ENCODE results near the gene CCDC69.

Gene CCDC69

GRCh38 chr5:151258816-151259215 lies 34.9 kb upstream of the CCDC69 start:
- H2BK5ac ChIP-seq (ENCODE audit: low read length) = no peak overlapping the region
- H3K4me1 ChIP-seq (ENCODE audit: control insufficient read depth in 2 of 2, insufficient read depth in 1 of 2, low read depth in 1 of 2, low read length in 2 of 2) = no peaks in the 10 kb centered on the region
- no peak overlapping the region for H3K4me2 ChIP-seq (ENCODE audit: insufficient read depth, low read length, poor library complexity, severe bottlenecking)
- no peaks in the 10 kb centered on the region for H3K27me3 ChIP-seq (ENCODE audit: control insufficient read depth in 3 of 3, insufficient read depth in 3 of 3, low read depth in 1 of 3, low read length in 3 of 3)
- H3K18ac ChIP-seq (ENCODE audit: low read length) = no peak overlapping the region
- H3K79me1 ChIP-seq (ENCODE audit: low read depth, low read length) = peaks cover 2% of the 10 kb centered on the region
- H4K91ac ChIP-seq (ENCODE audit: low read depth, low read length, poor library complexity) = no peak overlapping the region
- H3K9me3 ChIP-seq (replicated peaks in 1 of 2; ENCODE audit: control insufficient read depth in 2 of 2, insufficient read depth in 1 of 2, low read depth in 1 of 2, low read length in 2 of 2) = no peaks in the 10 kb centered on the region
- H3K9ac ChIP-seq (ENCODE audit: low read depth, low read length, poor library complexity) = peak overlapping the region; percentile 4
- no peak overlapping the region for H3K4me3 ChIP-seq (ENCODE audit: low read length in 2 of 2)
- H3K4ac ChIP-seq (ENCODE audit: low read length) = no peak overlapping the region
- H3K36me3 ChIP-seq (replicated peaks in 1 of 2; ENCODE audit: control insufficient read depth in 2 of 2, insufficient read depth in 2 of 2, low read length in 2 of 2) = peaks cover 0 to 3% of the 10 kb centered on the region in 2 donors
- no CpG with 5 or more reads among the region's 1 CpG for WGBS, 2 donors (ENCODE audit: extremely low coverage in 2 of 2, insufficient read length in 2 of 2, insufficient replicate concordance in 1 of 2)
- H2BK120ac ChIP-seq (ENCODE audit: low read depth, low read length) = no peak overlapping the region
- no peak overlapping the region for H2BK15ac ChIP-seq (ENCODE audit: low read length)
- H2AK5ac ChIP-seq (ENCODE audit: low read depth, low read length) = no peak overlapping the region
- no peak overlapping the region for H4K8ac ChIP-seq (ENCODE audit: low read depth, low read length)
- H3K23ac ChIP-seq (ENCODE audit: low read depth, low read length, poor library complexity) = no peak overlapping the region
- DNase-seq (ENCODE audit: low spot score) = no peak
- H2BK12ac ChIP-seq (ENCODE audit: low read length) = no peak overlapping the region
- no peak overlapping the region for H2AFZ ChIP-seq (ENCODE audit: low read length)
- H3K27ac ChIP-seq (replicated peaks; ENCODE audit: low read length) = no peak overlapping the region
- H3K14ac ChIP-seq (ENCODE audit: low read length) = no peak overlapping the region

- H3K4me2 ChIP-seq (ENCODE audit: insufficient read depth, low read length, poor library complexity, severe bottlenecking) = no peak overlapping the region
- no CpG with 5 or more reads among the region's 7 CpGs for WGBS, 2 donors (ENCODE audit: extremely low coverage in 2 of 2, insufficient read length in 2 of 2, insufficient replicate concordance in 1 of 2)
- peaks cover 0 to 4% of the 10 kb centered on the region in 2 donors for H3K4me1 ChIP-seq (ENCODE audit: control insufficient read depth in 2 of 2, insufficient read depth in 1 of 2, low read depth in 1 of 2, low read length in 2 of 2)
- H3K27ac ChIP-seq (replicated peaks; ENCODE audit: low read length) = no peak overlapping the region
- H3K4ac ChIP-seq (ENCODE audit: low read length) = no peak overlapping the region
- no peak overlapping the region for H3K23ac ChIP-seq (ENCODE audit: low read depth, low read length, poor library complexity)
- H4K91ac ChIP-seq (ENCODE audit: low read depth, low read length, poor library complexity) = no peak overlapping the region
- no peak overlapping the region for H3K4me3 ChIP-seq (ENCODE audit: low read length in 2 of 2)
- no peak overlapping the region for H2BK5ac ChIP-seq (ENCODE audit: low read length)
- peaks cover 2% of the 10 kb centered on the region for H3K79me1 ChIP-seq (ENCODE audit: low read depth, low read length)
- no peak overlapping the region for H2AK5ac ChIP-seq (ENCODE audit: low read depth, low read length)
- no peak overlapping the region for H3K14ac ChIP-seq (ENCODE audit: low read length)
- H3K36me3 ChIP-seq (replicated peaks in 1 of 2; ENCODE audit: control insufficient read depth in 2 of 2, insufficient read depth in 2 of 2, low read length in 2 of 2) = peaks cover 0 to 3% of the 10 kb centered on the region in 2 donors
- H2BK15ac ChIP-seq (ENCODE audit: low read length) = no peak overlapping the region
- H2BK12ac ChIP-seq (ENCODE audit: low read length) = no peak overlapping the region
- no peak overlapping the region for H3K18ac ChIP-seq (ENCODE audit: low read length)
- no peaks in the 10 kb centered on the region for H3K27me3 ChIP-seq (ENCODE audit: control insufficient read depth in 3 of 3, insufficient read depth in 3 of 3, low read depth in 1 of 3, low read length in 3 of 3)
- H4K8ac ChIP-seq (ENCODE audit: low read depth, low read length) = no peak overlapping the region
- no peak overlapping the region for H2BK120ac ChIP-seq (ENCODE audit: low read depth, low read length)
- no peaks in the 10 kb centered on the region for H3K9me3 ChIP-seq (replicated peaks in 1 of 2; ENCODE audit: control insufficient read depth in 2 of 2, insufficient read depth in 1 of 2, low read depth in 1 of 2, low read length in 2 of 2)
- no peak overlapping the region for H2AFZ ChIP-seq (ENCODE audit: low read length)
- no peak overlapping the region for H3K9ac ChIP-seq (ENCODE audit: low read depth, low read length, poor library complexity)
- no peak for DNase-seq (ENCODE audit: low spot score)
Measured at GRCh38 chr5:151258201-151258611, 34.3 kb upstream of the CCDC69 start.

- Histone ChIP-seq H3K36me3 (replicated peaks in 1 of 2; ENCODE audit: control insufficient read depth in 2 of 2, insufficient read depth in 2 of 2, low read length in 2 of 2) (peaks cover 0 to 3% of the 10 kb centered on the region in 2 donors), H3K4me1 (ENCODE audit: control insufficient read depth in 2 of 2, insufficient read depth in 1 of 2, low read depth in 1 of 2, low read length in 2 of 2) (peaks cover 0 to 4% of the 10 kb centered on the region in 2 donors), H2AFZ (ENCODE audit: low read length) (no peak overlapping the region), H2BK12ac (ENCODE audit: low read length) (no peak overlapping the region), H3K9me3 (replicated peaks in 1 of 2; ENCODE audit: control insufficient read depth in 2 of 2, insufficient read depth in 1 of 2, low read depth in 1 of 2, low read length in 2 of 2) (no peaks in the 10 kb centered on the region), H2BK5ac (ENCODE audit: low read length) (no peak overlapping the region), H3K27me3 (ENCODE audit: control insufficient read depth in 3 of 3, insufficient read depth in 3 of 3, low read depth in 1 of 3, low read length in 3 of 3) (no peaks in the 10 kb centered on the region), H2AK5ac (ENCODE audit: low read depth, low read length) (no peak overlapping the region), H3K4ac (ENCODE audit: low read length) (no peak overlapping the region), H3K79me1 (ENCODE audit: low read depth, low read length) (peaks cover 2% of the 10 kb centered on the region), H4K8ac (ENCODE audit: low read depth, low read length) (no peak overlapping the region), H3K14ac (ENCODE audit: low read length) (no peak overlapping the region), H4K91ac (ENCODE audit: low read depth, low read length, poor library complexity) (no peak overlapping the region), H2BK120ac (ENCODE audit: low read depth, low read length) (no peak overlapping the region), H3K23ac (ENCODE audit: low read depth, low read length, poor library complexity) (no peak overlapping the region), H3K18ac (ENCODE audit: low read length) (no peak overlapping the region), H2BK15ac (ENCODE audit: low read length) (no peak overlapping the region), H3K4me2 (ENCODE audit: insufficient read depth, low read length, poor library complexity, severe bottlenecking) (no peak overlapping the region), H3K27ac (replicated peaks; ENCODE audit: low read length) (no peak overlapping the region), H3K9ac (ENCODE audit: low read depth, low read length, poor library complexity) (no peak overlapping the region), H3K4me3 (ENCODE audit: low read length in 2 of 2) (no peak overlapping the region)
- no CpG with 5 or more reads among the region's 5 CpGs for WGBS, 2 donors (ENCODE audit: extremely low coverage in 2 of 2, insufficient read length in 2 of 2, insufficient replicate concordance in 1 of 2)
- DNase-seq (ENCODE audit: low spot score) = no peak
Measured at GRCh38 chr5:151257731-151258181, 33.9 kb upstream of the CCDC69 start.

- Histone ChIP-seq H3K36me3 (replicated peaks in 1 of 2; ENCODE audit: control insufficient read depth in 2 of 2, insufficient read depth in 2 of 2, low read length in 2 of 2) (no peaks in the 10 kb centered on the region), H3K18ac (ENCODE audit: low read length) (no peak overlapping the region), H3K79me1 (ENCODE audit: low read depth, low read length) (peaks cover 2% of the 10 kb centered on the region), H3K4me2 (ENCODE audit: insufficient read depth, low read length, poor library complexity, severe bottlenecking) (no peak overlapping the region), H3K4ac (ENCODE audit: low read length) (no peak overlapping the region), H2BK12ac (ENCODE audit: low read length) (no peak overlapping the region), H2AK5ac (ENCODE audit: low read depth, low read length) (no peak overlapping the region), H4K91ac (ENCODE audit: low read depth, low read length, poor library complexity) (no peak overlapping the region), H3K27ac (replicated peaks; ENCODE audit: low read length) (no peak overlapping the region), H3K4me1 (ENCODE audit: control insufficient read depth in 2 of 2, insufficient read depth in 1 of 2, low read depth in 1 of 2, low read length in 2 of 2) (peaks cover 0 to 4% of the 10 kb centered on the region in 2 donors), H3K14ac (ENCODE audit: low read length) (no peak overlapping the region), H2BK15ac (ENCODE audit: low read length) (no peak overlapping the region), H3K9ac (ENCODE audit: low read depth, low read length, poor library complexity) (no peak overlapping the region), H3K9me3 (replicated peaks in 1 of 2; ENCODE audit: control insufficient read depth in 2 of 2, insufficient read depth in 1 of 2, low read depth in 1 of 2, low read length in 2 of 2) (no peaks in the 10 kb centered on the region), H4K8ac (ENCODE audit: low read depth, low read length) (no peak overlapping the region), H3K4me3 (ENCODE audit: low read length in 2 of 2) (no peak overlapping the region), H2BK5ac (ENCODE audit: low read length) (no peak overlapping the region), H2AFZ (ENCODE audit: low read length) (no peak overlapping the region), H2BK120ac (ENCODE audit: low read depth, low read length) (no peak overlapping the region), H3K23ac (ENCODE audit: low read depth, low read length, poor library complexity) (no peak overlapping the region), H3K27me3 (ENCODE audit: control insufficient read depth in 3 of 3, insufficient read depth in 3 of 3, low read depth in 1 of 3, low read length in 3 of 3) (peaks cover 0 to 7% (median 0%) of the 10 kb centered on the region in 3 experiments)
- WGBS, 2 donors (ENCODE audit: extremely low coverage in 2 of 2, insufficient read length in 2 of 2, insufficient replicate concordance in 1 of 2) = no CpG with 5 or more reads among the region's 3 CpGs
- no peak for DNase-seq (ENCODE audit: low spot score)
Measured at GRCh38 chr5:151255621-151256286, 31.9 kb upstream of the CCDC69 start.

Measured in neuronal stem cell (in vitro differentiated cells).